ENCODE measurements around the gene ZNF326.

GRCh38 chr1:89973471-89974127 is 21.3 kb upstream of the ZNF326 start:
- TF ChIP-seq CTCF (IDR thresholded peaks at IDR 0.05) (no peak), POLR2A (IDR thresholded peaks at IDR 0.05) (no peak), POLR2AphosphoS5 (IDR thresholded peaks at IDR 0.05; ENCODE audit: insufficient read depth in 1 of 2, low read depth in 1 of 2) (no peak)
